Neutrophil (primary cell): ENCODE measurements around the gene SPRYD7.
A peak's percentile ranks its signal among the peaks of the same experiment; 100 is the strongest.

Source experiments
- H3K27ac ChIP-seq: fragments of 200-600 bp; sonication (generic); 2 replicates; pipeline ENCODE4 v1.5.1; 2016; ENCODE audit warnings: mild to moderate bottlenecking, moderate library complexity
- H3K27me3 ChIP-seq: fragments of 200-600 bp; sonication (generic); 2 replicates; pipeline ENCODE4 v1.6.0; 2016; ENCODE audit warnings: mild to moderate bottlenecking
- H3K36me3 ChIP-seq: fragments of 200-600 bp; sonication (generic); 2 replicates; pipeline ENCODE4 v1.5.1; 2017
- H3K4me1 ChIP-seq, 2 experiments: fragments of 200-600 bp in 1 of 2; sonication (generic) in 1 of 2; 1 replicate in 1 of 2; 2 replicates in 1 of 2; pipeline versions ENCODE4 v1.5.1 to v1.6.1; 2013 to 2016; ENCODE audit warnings: low read depth in 1 of 2, low read length in 1 of 2, mild to moderate bottlenecking in 1 of 2, moderate library complexity in 1 of 2; ENCODE audit not compliant: control insufficient read depth in 1 of 2, insufficient read depth in 1 of 2
- H3K4me3 ChIP-seq, 2 experiments: fragments of 200-600 bp in 1 of 2; sonication (generic) in 1 of 2; 1 replicate in 1 of 2; 2 replicates in 1 of 2; pipeline ENCODE4 v1.5.1; 2013 to 2016; ENCODE audit warnings: low read depth in 1 of 2, low read length in 1 of 2, mild to moderate bottlenecking in 1 of 2, moderate library complexity in 1 of 2
- H3K9me3 ChIP-seq: fragments of 200-600 bp; sonication (generic); 2 replicates; pipeline ENCODE4 v1.5.1; 2016
- TF ChIP-seq, protein P1 (sequence below): fragments of 200-600 bp; sonication (generic); IDR thresholded peaks from 2 replicates; pipeline ENCODE4 v1.5.1; 2016; ENCODE audit warnings: antibody characterized with exemption

SPRYD7 gene

GRCh38 chr13:49936075-49936967 is at the start of gene SPRYD7:
SPRYD7 (minus strand) TSS chr13:49936340; CDS start chr13:49936235, 105 bp downstream.
- Histone ChIP-seq H3K4me3 (peak within 1 kb of the TSS; percentile 97), H3K27me3 (peaks cover 14% of the 10 kb centered on the region), H3K36me3 (no peaks in the 10 kb centered on the region), H3K9me3 (no peaks in the 10 kb centered on the region), H3K4me1 (peaks cover 14 to 20% of the 10 kb centered on the region in 2 experiments), H3K27ac (peak within 1 kb of the TSS; percentile 70)
- TF ChIP-seq, protein P1, sequence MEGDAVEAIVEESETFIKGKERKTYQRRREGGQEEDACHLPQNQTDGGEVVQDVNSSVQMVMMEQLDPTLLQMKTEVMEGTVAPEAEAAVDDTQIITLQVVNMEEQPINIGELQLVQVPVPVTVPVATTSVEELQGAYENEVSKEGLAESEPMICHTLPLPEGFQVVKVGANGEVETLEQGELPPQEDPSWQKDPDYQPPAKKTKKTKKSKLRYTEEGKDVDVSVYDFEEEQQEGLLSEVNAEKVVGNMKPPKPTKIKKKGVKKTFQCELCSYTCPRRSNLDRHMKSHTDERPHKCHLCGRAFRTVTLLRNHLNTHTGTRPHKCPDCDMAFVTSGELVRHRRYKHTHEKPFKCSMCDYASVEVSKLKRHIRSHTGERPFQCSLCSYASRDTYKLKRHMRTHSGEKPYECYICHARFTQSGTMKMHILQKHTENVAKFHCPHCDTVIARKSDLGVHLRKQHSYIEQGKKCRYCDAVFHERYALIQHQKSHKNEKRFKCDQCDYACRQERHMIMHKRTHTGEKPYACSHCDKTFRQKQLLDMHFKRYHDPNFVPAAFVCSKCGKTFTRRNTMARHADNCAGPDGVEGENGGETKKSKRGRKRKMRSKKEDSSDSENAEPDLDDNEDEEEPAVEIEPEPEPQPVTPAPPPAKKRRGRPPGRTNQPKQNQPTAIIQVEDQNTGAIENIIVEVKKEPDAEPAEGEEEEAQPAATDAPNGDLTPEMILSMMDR = peak; percentile 100

GRCh38 chr13:49985129-49985528 is 49.0 kb upstream of the SPRYD7 start:
- no peaks in the 10 kb centered on the region for H3K9me3 ChIP-seq
- no peaks in the 10 kb centered on the region for H3K4me1 ChIP-seq
- H3K4me3 ChIP-seq = no peak overlapping the region
- no peaks in the 10 kb centered on the region for H3K27me3 ChIP-seq
- peaks cover 54% of the 10 kb centered on the region for H3K36me3 ChIP-seq
- H3K27ac ChIP-seq = no peak overlapping the region
- TF ChIP-seq, protein P1 = no peak

DNA sequence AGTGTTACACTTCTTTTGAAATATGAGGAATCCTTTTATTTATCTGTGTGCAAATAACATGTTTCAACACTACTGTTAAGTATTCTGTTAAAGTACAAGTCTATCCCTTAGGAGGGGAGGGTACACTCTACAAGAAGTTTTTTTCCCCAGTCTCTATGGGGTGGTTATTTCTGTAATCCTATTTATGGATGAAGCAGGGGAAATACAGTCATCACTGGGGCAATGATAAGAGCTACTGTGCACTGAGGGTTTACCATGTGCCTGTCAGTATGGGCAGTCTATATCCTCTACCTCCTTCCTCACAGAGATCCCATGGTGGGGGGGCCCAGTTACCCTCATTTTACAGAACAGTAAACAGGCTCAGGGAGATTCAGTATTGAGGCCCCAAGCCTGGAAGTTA is 44.1 kb upstream of the SPRYD7 start:
- no peaks in the 10 kb centered on the region for H3K27me3 ChIP-seq
- no peaks in the 10 kb centered on the region for H3K9me3 ChIP-seq
- H3K27ac ChIP-seq = no peak overlapping the region
- TF ChIP-seq, protein P1 = no peak
- no peak overlapping the region for H3K4me3 ChIP-seq
- peaks cover 0 to 6% of the 10 kb centered on the region in 2 experiments for H3K4me1 ChIP-seq
- H3K36me3 ChIP-seq = peaks cover 21% of the 10 kb centered on the region

DNA sequence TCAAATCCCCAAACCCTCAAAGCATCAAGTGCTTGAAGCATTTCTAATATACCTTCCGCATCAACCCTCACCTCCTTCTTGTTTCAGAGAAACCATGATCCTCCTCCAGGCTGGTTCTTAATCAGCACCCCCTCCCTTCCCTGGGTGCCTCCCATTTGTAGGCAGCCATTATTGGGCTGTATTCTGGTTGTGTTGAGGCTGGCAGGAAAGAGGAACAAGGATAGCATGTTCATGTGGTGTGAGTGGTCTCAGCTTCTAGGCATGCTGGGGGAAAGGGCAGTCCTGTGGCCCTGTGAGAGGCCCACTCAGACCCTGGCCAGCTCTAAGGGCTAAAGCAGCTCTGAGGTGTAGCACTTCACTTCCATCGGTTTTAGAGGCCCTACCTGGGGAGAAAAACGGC is 41.9 kb upstream of the SPRYD7 start:
- Histone ChIP-seq H3K4me1 (peaks cover 0 to 6% of the 10 kb centered on the region in 2 experiments), H3K27me3 (no peaks in the 10 kb centered on the region), H3K27ac (no peak overlapping the region), H3K4me3 (no peak overlapping the region), H3K9me3 (no peaks in the 10 kb centered on the region), H3K36me3 (peaks cover 15% of the 10 kb centered on the region)
- TF ChIP-seq, protein P1 = no peak

DNA sequence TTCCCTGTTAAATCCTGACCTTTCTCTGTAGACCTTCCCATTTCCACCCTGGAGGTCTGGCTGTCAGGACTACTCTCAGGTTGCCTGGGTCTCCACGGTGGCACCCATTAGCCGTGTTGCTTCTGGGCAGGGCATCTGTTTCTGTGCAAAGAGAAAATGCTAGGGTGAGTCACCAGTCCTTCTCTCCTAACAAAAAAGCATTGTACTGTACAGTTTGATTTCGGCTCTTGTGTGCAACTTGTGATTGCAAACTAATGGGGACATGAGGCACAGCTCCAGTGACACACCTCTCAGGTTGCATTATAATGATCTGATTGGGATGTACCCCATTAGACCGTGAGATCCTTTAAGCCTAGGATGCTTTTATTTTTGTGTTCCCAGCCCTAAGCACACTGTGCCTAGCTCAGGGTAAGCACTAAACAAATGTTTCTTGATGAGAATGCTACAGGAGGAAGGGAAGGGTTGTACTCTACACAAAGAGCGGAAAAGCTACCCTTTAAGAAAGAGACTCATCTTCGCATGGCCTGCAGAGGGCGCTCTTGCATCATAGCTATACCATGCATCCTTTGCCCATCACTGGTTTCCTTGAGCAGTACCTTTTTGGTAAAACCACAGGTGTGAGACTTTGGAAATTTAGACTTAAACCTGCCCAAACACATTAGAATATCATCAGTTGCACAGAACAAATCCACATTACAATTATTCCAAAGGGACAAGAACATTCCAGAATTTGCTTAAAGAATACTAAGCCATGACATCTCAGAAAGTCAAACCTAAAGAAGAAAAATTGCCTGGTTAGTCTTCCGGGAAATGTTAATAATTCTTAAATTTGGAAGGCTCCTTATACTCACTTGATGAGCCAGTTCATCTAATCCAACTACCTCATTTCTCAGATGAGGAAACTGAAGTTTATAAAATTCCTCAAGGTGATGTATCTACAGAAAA is 40.4 kb upstream of the SPRYD7 start:
- peaks cover 0 to 6% of the 10 kb centered on the region in 2 experiments for H3K4me1 ChIP-seq
- H3K27me3 ChIP-seq = no peaks in the 10 kb centered on the region
- H3K27ac ChIP-seq = no peak overlapping the region
- TF ChIP-seq, protein P1 = peak; percentile 73
- no peak overlapping the region for H3K4me3 ChIP-seq
- H3K9me3 ChIP-seq = no peaks in the 10 kb centered on the region
- H3K36me3 ChIP-seq = peaks cover 20% of the 10 kb centered on the region
